ENCODE data around the gene PTGDS.

DNA sequence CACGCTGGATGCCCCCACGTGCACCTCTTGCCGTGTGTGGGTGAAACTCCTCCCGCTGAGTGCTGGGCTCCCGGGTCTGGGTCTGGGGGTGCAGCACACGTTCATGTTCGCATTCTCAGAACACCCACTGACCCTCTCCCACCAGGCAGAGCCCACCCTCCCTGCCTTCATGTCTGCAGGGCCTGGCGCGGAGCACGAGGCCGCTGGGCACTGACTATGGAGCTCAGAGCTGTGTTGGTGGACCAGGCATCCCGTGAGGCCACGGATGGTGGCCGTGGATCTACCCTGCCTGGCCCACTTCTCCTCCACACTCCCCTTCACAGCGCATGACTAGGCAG lies 16.4 kb upstream of the PTGDS start:
- TF ChIP-seq, protein P1, sequence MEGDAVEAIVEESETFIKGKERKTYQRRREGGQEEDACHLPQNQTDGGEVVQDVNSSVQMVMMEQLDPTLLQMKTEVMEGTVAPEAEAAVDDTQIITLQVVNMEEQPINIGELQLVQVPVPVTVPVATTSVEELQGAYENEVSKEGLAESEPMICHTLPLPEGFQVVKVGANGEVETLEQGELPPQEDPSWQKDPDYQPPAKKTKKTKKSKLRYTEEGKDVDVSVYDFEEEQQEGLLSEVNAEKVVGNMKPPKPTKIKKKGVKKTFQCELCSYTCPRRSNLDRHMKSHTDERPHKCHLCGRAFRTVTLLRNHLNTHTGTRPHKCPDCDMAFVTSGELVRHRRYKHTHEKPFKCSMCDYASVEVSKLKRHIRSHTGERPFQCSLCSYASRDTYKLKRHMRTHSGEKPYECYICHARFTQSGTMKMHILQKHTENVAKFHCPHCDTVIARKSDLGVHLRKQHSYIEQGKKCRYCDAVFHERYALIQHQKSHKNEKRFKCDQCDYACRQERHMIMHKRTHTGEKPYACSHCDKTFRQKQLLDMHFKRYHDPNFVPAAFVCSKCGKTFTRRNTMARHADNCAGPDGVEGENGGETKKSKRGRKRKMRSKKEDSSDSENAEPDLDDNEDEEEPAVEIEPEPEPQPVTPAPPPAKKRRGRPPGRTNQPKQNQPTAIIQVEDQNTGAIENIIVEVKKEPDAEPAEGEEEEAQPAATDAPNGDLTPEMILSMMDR (IDR thresholded peaks at IDR 0.05; ENCODE audit: insufficient read depth, low read depth, low read length) = no peak
- no peak for TF ChIP-seq EZH2 (IDR thresholded peaks at IDR 0.05; ENCODE audit: insufficient read depth, low read length)
